A673 (cell line): ENCODE results near the gene BRSK1.

Experiments used
- EZH2 ChIP-seq: fragments of 200-600 bp; sonication (generic); IDR thresholded peaks from 2 replicates; pipeline ENCODE4 v1.6.1; 2017; ENCODE audit warnings: borderline replicate concordance, low read depth, mild to moderate bottlenecking, mixed read lengths, antibody characterized with exemption, low read length; ENCODE audit not compliant: poor library complexity, severe bottlenecking
- TF ChIP-seq, protein P1 (sequence below): fragments of 300-800, 200-600 bp; sonication (generic); conservative IDR thresholded peaks from 2 replicates; pipeline ENCODE4 v1.5.1; 2017; ENCODE audit warnings: low read depth, mild to moderate bottlenecking, antibody characterized with exemption, low read length, moderate library complexity, mixed read lengths

GRCh38 chr19:55266404-55266803 lies 17.4 kb upstream of the BRSK1 start:
- TF ChIP-seq, protein P1, sequence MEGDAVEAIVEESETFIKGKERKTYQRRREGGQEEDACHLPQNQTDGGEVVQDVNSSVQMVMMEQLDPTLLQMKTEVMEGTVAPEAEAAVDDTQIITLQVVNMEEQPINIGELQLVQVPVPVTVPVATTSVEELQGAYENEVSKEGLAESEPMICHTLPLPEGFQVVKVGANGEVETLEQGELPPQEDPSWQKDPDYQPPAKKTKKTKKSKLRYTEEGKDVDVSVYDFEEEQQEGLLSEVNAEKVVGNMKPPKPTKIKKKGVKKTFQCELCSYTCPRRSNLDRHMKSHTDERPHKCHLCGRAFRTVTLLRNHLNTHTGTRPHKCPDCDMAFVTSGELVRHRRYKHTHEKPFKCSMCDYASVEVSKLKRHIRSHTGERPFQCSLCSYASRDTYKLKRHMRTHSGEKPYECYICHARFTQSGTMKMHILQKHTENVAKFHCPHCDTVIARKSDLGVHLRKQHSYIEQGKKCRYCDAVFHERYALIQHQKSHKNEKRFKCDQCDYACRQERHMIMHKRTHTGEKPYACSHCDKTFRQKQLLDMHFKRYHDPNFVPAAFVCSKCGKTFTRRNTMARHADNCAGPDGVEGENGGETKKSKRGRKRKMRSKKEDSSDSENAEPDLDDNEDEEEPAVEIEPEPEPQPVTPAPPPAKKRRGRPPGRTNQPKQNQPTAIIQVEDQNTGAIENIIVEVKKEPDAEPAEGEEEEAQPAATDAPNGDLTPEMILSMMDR, result no peak
- no peak for TF ChIP-seq EZH2
